HepG2 (cell line): ENCODE results near the gene TXNIP. TPM values are rescaled to one million over a fixed set of nuclear protein-coding genes. Genes with fewer than 3 reads are reported as not detected.

ENCODE experiments used
- CBFB ChIP-seq: sonication (generic); formaldehyde crosslinking; IDR thresholded peaks from 2 replicates; pipeline ENCODE4 v1.4.0; 2020; ENCODE audit warnings: missing genetic modification reagents
- E2F1 ChIP-seq: sonication (generic); formaldehyde crosslinking; IDR thresholded peaks from 2 replicates; pipeline ENCODE4 v1.5.0; 2020; ENCODE audit warnings: missing genetic modification reagents
- FOXC1 ChIP-seq: sonication (generic); formaldehyde crosslinking; IDR thresholded peaks from 2 replicates; pipeline ENCODE4 v1.8.0; 2022; ENCODE audit warnings: mild to moderate bottlenecking, missing genetic modification reagents, borderline replicate concordance
- FOXP1 ChIP-seq, 2 experiments: fragments of 450-650 bp in 1 of 2; IDR thresholded peaks; 2 replicates each; pipeline ENCODE4 v1.6.1; 2017 to 2018; ENCODE audit warnings: antibody characterized with exemption in 1 of 2
- IRF9 ChIP-seq: sonication (generic); formaldehyde crosslinking; IDR thresholded peaks from 2 replicates; pipeline ENCODE4 v1.8.0; 2022; ENCODE audit warnings: missing genetic modification reagents, mild to moderate bottlenecking, borderline replicate concordance
- JUNB ChIP-seq: sonication (generic); formaldehyde crosslinking; IDR thresholded peaks from 2 replicates; pipeline ENCODE4 v1.8.0; 2022; ENCODE audit warnings: missing genetic modification reagents, mild to moderate bottlenecking, borderline replicate concordance
- KAT8 ChIP-seq: IDR thresholded peaks from 2 replicates; pipeline ENCODE4 v1.6.1; 2016; ENCODE audit warnings: missing genetic modification reagents, missing compliant biosample characterization
- MED8 ChIP-seq: sonication (generic); formaldehyde crosslinking; IDR thresholded peaks from 2 replicates; pipeline ENCODE4 v1.8.1; 2023; ENCODE audit warnings: mild to moderate bottlenecking, missing genetic modification reagents; ENCODE audit not compliant: insufficient replicate concordance
- NFYC ChIP-seq: IDR thresholded peaks from 2 replicates; pipeline ENCODE4 v1.6.1; 2016; ENCODE audit warnings: missing genetic modification reagents, missing compliant biosample characterization
- RCOR2 ChIP-seq: IDR thresholded peaks from 2 replicates; pipeline ENCODE4 v1.6.1; 2016; ENCODE audit warnings: missing biosample characterization, missing genetic modification reagents
- SKI ChIP-seq: fragments of 450-650 bp; IDR thresholded peaks from one replicate; pipeline ENCODE4 v1.6.1; 2018; ENCODE audit warnings: mild to moderate bottlenecking; ENCODE audit not compliant: partially characterized antibody
- ZNF232 ChIP-seq: sonication (generic); formaldehyde crosslinking; IDR thresholded peaks from 2 replicates; pipeline ENCODE4 v1.4.0; 2020; ENCODE audit warnings: missing genetic modification reagents, borderline replicate concordance
- ZNF615 ChIP-seq: sonication (generic); formaldehyde crosslinking; IDR thresholded peaks from 2 replicates; pipeline ENCODE4 v1.5.0; 2020; ENCODE audit warnings: mild to moderate bottlenecking, missing genetic modification reagents, borderline replicate concordance
- ZNF724P ChIP-seq: sonication (generic); formaldehyde crosslinking; IDR thresholded peaks from 2 replicates; pipeline ENCODE4 v1.8.0; 2022; ENCODE audit warnings: missing genetic modification reagents, borderline replicate concordance
- ZNF746 ChIP-seq: sonication (generic); formaldehyde crosslinking; IDR thresholded peaks from 2 replicates; pipeline ENCODE4 v1.8.0; 2022; ENCODE audit warnings: mild to moderate bottlenecking, missing genetic modification reagents
- ZNF768 ChIP-seq: sonication (generic); formaldehyde crosslinking; IDR thresholded peaks from 2 replicates; pipeline ENCODE4 v1.4.0; 2020; ENCODE audit warnings: missing genetic modification reagents
- ZNF776 ChIP-seq: sonication (generic); formaldehyde crosslinking; IDR thresholded peaks from 2 replicates; pipeline ENCODE4 v1.4.0; 2020; ENCODE audit warnings: mild to moderate bottlenecking, missing genetic modification reagents
- polyA plus RNA-seq, 8 experiments: library from polyadenylated mRNA; depleted of rRNA in 3 of 8; stranded (reverse) in 7 of 8; unstranded in 1 of 8; fragments of >200 nt; fragmentation: Illumina TruSeq in 4 of 8; extraction: Trizol in 4 of 8; gene quantifications; 2 replicates each; pipeline versions ENCODE4 v1.2.1 to v1.2.3, GENCODE V29; 2011 to 2016; ENCODE audit warnings: low read depth in 4 of 8, missing spikeins in 1 of 8, mixed read lengths in 1 of 8; ENCODE audit not compliant: insufficient read depth in 1 of 8
- total RNA-seq, 5 experiments: library from RNA; depleted of rRNA; stranded (reverse); fragments of >200 nt; fragmentation: Illumina TruSeq; extraction: Trizol; gene quantifications; 2 replicates each; pipeline ENCODE4 v1.2.3, GENCODE V29; 2016; ENCODE audit warnings: low read depth in 1 of 5
- TF ChIP-seq, protein P1 (sequence below): IDR thresholded peaks from 2 replicates; pipeline ENCODE4 v1.6.1; 2016
- TF ChIP-seq, protein P2 (sequence below): sonication (generic); formaldehyde crosslinking; IDR thresholded peaks from 2 replicates; pipeline ENCODE4 v1.4.0; 2020; ENCODE audit warnings: mild to moderate bottlenecking, missing genetic modification reagents

TXNIP gene
- total and polyA plus RNA-seq, 2 of the 13 experiments (the other 11 are each of a cell fraction or from before 2014, with no cell fraction given), result 24.4 to 237 TPM

DNA sequence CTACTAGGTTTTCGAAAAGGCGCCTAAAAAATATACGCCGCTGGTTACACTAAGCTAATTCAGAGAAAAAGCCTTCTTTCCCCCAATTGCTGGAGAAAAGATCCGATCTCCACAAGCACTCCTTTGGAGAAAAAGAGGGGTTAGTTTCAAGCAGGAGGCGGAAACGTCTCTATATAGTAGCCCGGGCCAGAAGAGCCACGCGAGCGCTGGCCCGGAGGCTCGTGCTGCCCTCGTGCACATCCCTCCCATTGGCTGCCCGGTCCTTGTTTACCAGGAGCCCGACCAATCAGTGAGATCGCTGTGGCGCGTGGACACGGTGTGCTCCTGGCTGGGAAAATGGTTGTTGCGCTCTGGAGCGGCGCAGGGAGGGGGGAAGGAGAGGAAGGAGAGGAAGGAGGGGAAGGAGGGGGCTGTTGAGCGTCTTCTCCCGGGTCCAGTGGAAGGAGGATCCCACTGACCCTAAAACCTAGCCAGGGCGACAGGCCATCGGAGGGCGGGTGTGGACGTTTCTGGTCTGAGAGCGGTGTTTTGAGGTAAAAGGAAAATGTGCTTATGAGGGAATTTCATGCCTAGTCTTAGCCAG, at the start of gene TXNIP (continued):
- TF ChIP-seq E2F1 (CRISPR knock-in tag) (no peak; the same call in 1 of the 2 replicates), FOXP1 (IDR thresholded peaks at IDR 0.05) (peak; percentile 86), FOXP1 (CRISPR knock-in tag; IDR thresholded peaks at IDR 0.05) (peak; percentile 86), ZNF232 (CRISPR knock-in tag) (0 out of 2 replicates have a peak, but pooled peaks have one; percentile 57), CBFB (CRISPR knock-in tag) (peak; percentile 73; the same call in 1 of the 2 replicates), ZNF746 (CRISPR knock-in tag) (peak; percentile 94), ZNF615 (CRISPR knock-in tag) (peak; percentile 65; the same call in 1 of the 2 replicates), RCOR2 (CRISPR knock-in tag) (0 out of 2 replicates have a peak, but pooled peaks have one; percentile 40), JUNB (CRISPR knock-in tag) (no peak), IRF9 (no peak; the same call in 1 of the 2 replicates), ZNF776 (CRISPR knock-in tag) (no peak), ZNF768 (CRISPR knock-in tag) (peak; percentile 24; the same call in 1 of the 2 replicates), FOXC1 (CRISPR knock-in tag) (peak; percentile 69), MED8 (CRISPR knock-in tag) (peak; percentile 99), NFYC (CRISPR knock-in tag) (peak; percentile 99), KAT8 (peak; percentile 80), SKI (peak; percentile 50), ZNF724P (peak; percentile 70; the same call in 1 of the 2 replicates)
- TF ChIP-seq, protein P1, sequence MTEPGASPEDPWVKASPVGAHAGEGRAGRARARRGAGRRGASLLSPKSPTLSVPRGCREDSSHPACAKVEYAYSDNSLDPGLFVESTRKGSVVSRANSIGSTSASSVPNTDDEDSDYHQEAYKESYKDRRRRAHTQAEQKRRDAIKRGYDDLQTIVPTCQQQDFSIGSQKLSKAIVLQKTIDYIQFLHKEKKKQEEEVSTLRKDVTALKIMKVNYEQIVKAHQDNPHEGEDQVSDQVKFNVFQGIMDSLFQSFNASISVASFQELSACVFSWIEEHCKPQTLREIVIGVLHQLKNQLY (CRISPR knock-in tag), result peak; percentile 100
- TF ChIP-seq, protein P2, sequence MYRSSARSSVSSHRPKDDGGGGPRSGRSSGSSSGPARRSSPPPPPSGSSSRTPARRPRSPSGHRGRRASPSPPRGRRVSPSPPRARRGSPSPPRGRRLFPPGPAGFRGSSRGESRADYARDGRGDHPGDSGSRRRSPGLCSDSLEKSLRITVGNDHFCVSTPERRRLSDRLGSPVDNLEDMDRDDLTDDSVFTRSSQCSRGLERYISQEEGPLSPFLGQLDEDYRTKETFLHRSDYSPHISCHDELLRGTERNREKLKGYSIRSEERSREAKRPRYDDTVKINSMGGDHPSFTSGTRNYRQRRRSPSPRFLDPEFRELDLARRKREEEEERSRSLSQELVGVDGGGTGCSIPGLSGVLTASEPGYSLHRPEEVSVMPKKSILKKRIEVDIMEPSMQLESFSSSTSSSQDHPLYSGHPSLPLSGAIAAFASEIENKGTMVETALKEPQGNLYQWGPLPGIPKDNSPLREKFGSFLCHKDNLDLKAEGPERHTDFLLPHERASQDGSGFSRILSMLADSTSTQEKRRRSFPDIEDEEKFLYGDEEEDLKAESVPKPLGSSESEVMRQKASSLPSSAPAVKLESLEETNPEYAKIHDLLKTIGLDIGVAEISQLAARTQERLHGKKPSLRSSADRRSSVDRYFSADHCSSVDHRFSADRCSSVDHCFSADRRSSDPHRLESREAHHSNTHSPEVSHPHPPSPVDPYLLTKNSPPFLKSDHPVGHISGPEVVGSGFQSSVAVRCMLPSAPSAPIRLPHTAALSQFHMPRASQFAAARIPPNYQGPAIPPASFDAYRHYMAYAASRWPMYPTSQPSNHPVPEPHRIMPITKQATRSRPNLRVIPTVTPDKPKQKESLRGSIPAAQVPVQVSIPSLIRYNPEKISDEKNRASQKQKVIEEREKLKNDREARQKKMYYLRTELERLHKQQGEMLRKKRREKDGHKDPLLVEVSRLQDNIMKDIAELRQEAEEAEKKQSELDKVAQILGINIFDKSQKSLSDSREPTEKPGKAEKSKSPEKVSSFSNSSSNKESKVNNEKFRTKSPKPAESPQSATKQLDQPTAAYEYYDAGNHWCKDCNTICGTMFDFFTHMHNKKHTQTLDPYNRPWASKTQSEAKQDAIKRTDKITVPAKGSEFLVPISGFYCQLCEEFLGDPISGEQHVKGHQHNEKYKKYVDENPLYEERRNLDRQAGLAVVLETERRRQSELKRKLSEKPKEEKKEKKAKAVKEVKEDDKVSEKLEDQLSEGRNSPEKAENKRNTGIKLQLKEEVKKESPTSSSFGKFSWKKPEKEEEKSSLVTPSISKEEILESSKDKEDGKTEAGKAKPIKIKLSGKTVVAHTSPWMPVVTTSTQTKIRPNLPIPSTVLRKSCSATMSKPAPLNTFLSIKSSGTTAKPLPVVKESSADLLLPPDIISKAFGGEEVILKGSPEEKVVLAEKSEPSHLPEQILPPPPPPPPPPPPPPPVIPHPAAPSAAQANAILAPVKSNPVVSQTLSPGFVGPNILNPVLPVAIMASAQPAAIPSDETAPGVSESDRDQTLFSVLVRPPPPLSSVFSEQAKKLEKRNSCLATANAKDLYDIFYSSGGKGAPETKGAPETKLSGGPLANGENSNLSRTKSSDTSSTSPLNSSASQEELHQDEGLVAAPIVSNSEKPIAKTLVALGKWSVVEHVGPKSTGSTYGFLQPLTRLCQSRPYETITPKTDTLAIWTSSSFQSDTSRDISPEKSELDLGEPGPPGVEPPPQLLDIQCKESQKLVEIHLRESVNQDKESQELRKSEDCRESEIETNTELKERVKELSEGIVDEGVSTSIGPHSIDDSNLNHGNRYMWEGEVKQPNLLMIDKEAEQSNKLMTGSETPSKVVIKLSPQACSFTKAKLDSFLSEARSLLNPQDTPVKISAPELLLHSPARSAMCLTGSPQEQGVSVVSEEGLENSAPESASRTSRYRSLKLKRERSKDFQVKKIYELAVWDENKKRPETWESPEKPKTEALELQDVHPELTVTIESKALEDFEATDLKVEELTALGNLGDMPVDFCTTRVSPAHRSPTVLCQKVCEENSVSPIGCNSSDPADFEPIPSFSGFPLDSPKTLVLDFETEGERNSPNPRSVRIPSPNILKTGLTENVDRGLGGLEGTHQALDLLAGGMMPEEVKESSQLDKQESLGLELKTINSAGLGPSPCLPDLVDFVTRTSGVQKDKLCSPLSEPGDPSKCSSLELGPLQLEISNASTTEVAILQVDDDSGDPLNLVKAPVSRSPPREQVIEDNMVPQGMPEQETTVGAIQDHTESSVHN (CRISPR knock-in tag), result peak; percentile 79; the same call in 1 of the 2 replicates
